Immature natural killer cell (primary cell): ENCODE results near the gene GOLGA1. TPM values are rescaled to one million over a fixed set of nuclear protein-coding genes. Genes with fewer than 3 reads are reported as not detected.

Source experiments
- DNase-seq, 3 donors: peaks; one replicate each; pipeline ENCODE4 v3.0.0; 2022; ENCODE audit warnings: mixed read lengths in 1 of 3
- H3K27ac Mint-ChIP-seq, 6 donors: one replicate each; pipeline ENCODE4 v1.8.0; 2020; ENCODE audit warnings: mixed read lengths in 6 of 6, mild to moderate bottlenecking in 5 of 6, inconsistent platforms in 4 of 6, moderate library complexity in 3 of 6
- H3K27me3 Mint-ChIP-seq, 3 donors: one replicate each; pipeline ENCODE4 v1.8.0; 2020 to 2021; ENCODE audit warnings: low read depth in 3 of 3, mild to moderate bottlenecking in 3 of 3, mixed read lengths in 3 of 3, moderate library complexity in 3 of 3, inconsistent platforms in 1 of 3
- H3K36me3 Mint-ChIP-seq, 3 donors: one replicate each; pipeline ENCODE4 v1.8.0; 2020; ENCODE audit warnings: mixed read lengths in 3 of 3, inconsistent platforms in 2 of 3, mild to moderate bottlenecking in 2 of 3
- H3K4me1 Mint-ChIP-seq, 2 donors: one replicate each; pipeline ENCODE4 v1.8.0; 2020; ENCODE audit warnings: inconsistent platforms in 2 of 2, mild to moderate bottlenecking in 2 of 2, mixed read lengths in 2 of 2, moderate library complexity in 1 of 2
- H3K4me3 Mint-ChIP-seq, 5 donors: one replicate each; pipeline ENCODE4 v1.8.0; 2020; ENCODE audit warnings: mild to moderate bottlenecking in 5 of 5, mixed read lengths in 5 of 5, inconsistent platforms in 3 of 5, moderate library complexity in 3 of 5
- H3K9me3 Mint-ChIP-seq, 6 donors: one replicate each; pipeline ENCODE4 v1.8.0; 2020; ENCODE audit warnings: mild to moderate bottlenecking in 6 of 6, mixed read lengths in 6 of 6, inconsistent platforms in 4 of 6, moderate library complexity in 3 of 6
- polyA plus RNA-seq, 3 donors: library from polyadenylated mRNA; unstranded; fragments of 300-500 nt; fragmentation: Illumina TruSeq; gene quantifications; one replicate each; pipeline ENCODE4 v1.2.3, GENCODE V29; 2021

The GOLGA1 gene
- polyA plus RNA-seq, 3 donors from 2014 or later: 0.93 to 8.3 (median 5.3) TPM

DNA sequence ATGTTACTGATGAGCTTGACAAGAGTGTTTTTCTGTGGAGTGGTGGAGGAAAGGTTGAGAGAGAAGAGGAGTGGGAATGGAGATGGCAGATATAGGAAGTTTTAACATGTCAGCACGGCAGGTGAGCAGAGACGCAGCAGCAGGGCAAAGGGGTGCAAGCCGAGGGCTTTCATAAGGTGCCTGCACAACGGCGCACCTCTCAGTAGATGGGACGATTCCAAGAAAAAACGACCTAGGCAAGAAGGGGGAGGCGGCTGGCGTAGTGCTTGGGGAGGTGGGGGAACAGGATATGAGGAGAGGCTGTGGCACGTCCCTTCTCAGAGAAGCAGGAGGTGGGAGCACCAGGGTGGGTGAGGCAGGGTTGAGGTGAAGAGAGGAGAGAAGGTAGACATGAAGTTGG is 54.4 kb downstream of the GOLGA1 start:
- peak overlapping the region in 1 of 6 donors; percentile 48 for H3K27ac Mint-ChIP-seq
- H3K4me3 Mint-ChIP-seq: no peak overlapping the region
- no peaks in the 10 kb centered on the region for H3K9me3 Mint-ChIP-seq
- H3K27me3 Mint-ChIP-seq: peaks cover 0 to 2% (median 0%) of the 10 kb centered on the region in 3 donors
- H3K4me1 Mint-ChIP-seq: peaks cover 5 to 7% of the 10 kb centered on the region in 2 donors
- no peak for DNase-seq
- H3K36me3 Mint-ChIP-seq: peaks cover 20 to 44% (median 21%) of the 10 kb centered on the region in 3 donors

DNA sequence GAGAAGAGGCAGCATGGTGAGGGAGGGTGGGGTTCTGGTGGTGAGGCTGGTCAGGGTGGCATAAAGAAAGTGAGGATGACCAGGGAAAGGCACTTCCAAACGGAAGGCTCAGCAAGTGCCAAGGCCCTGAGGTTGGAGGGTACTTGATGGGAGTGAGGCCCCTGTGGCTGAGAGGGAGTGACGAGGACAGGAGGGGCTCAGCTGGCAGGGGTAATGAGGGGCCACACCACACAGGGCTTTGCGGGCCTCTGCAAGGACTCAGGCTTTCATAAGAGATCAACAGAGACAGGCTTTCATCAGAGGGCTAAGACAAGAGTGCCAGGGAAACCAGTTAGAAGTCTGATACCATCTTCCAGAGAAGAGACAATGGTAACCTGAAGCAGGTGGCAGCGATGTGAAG is 55.3 kb downstream of the GOLGA1 start:
- Mint-ChIP-seq H3K9me3 (no peaks in the 10 kb centered on the region), H3K4me1 (peaks cover 14 to 16% of the 10 kb centered on the region in 2 donors), H3K27ac (peak overlapping the region in 1 of 6 donors; percentile 64), H3K4me3 (no peak overlapping the region), H3K36me3 (peaks cover 15 to 37% (median 17%) of the 10 kb centered on the region in 3 donors), H3K27me3 (peaks cover 0 to 2% (median 0%) of the 10 kb centered on the region in 3 donors)
- DNase-seq: no peak

DNA sequence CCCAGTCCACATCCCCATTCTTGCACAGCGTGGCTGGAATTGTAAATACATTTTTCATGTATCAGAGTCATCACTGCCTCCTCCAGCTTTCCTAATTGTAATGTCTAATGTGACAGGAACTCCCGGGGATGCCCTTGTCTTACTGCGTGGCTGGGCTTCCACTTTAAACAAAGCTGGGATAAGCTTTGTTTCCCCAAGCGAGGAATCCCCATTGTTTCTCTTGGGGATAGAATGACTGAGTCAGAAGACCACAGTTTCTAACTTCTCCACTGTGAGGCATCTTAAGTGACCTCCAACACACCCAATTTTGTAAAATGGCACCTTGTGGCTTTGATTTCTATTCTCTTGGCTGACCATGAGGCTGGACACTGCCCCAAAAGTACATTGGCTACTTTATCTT is 56.5 kb downstream of the GOLGA1 start:
- H3K4me1 Mint-ChIP-seq: peaks cover 25 to 27% of the 10 kb centered on the region in 2 donors
- peak overlapping the region in 2 of 6 donors; percentile 31 to 40 for H3K27ac Mint-ChIP-seq
- peaks cover 0 to 2% (median 0%) of the 10 kb centered on the region in 3 donors for H3K27me3 Mint-ChIP-seq
- no peak for DNase-seq
- no peak overlapping the region for H3K4me3 Mint-ChIP-seq
- H3K9me3 Mint-ChIP-seq: no peaks in the 10 kb centered on the region
- H3K36me3 Mint-ChIP-seq: peaks cover 12 to 27% (median 18%) of the 10 kb centered on the region in 3 donors

DNA sequence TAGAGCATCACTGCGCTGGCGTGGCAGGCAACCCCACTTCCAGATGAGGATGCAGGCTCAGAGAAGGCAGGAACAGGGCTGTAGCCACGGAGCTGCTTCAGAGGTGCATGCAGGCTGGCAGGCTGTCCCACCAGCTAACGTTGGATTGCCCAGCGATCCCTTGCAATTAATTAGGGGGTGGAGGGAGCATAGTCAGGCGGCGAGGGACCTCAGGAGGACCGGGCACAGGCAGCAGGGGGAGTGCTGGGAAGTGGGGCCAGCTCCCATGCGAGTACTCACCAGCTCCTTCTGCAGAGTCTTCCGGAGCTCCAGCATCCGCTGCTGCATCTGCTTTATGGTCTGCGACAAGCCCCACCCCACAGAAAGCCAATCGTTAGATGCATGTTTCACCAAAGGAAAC is 58.7 kb downstream of the GOLGA1 start:
- peaks cover 0 to 4% (median 0%) of the 10 kb centered on the region in 3 donors for H3K27me3 Mint-ChIP-seq
- peaks cover 40% of the 10 kb centered on the region in 2 donors for H3K4me1 Mint-ChIP-seq
- no peak overlapping the region for H3K4me3 Mint-ChIP-seq
- H3K9me3 Mint-ChIP-seq: no peaks in the 10 kb centered on the region
- H3K36me3 Mint-ChIP-seq: peaks cover 10 to 40% (median 28%) of the 10 kb centered on the region in 3 donors
- H3K27ac Mint-ChIP-seq: peak overlapping the region in 1 of 6 donors; percentile 77
- DNase-seq: no peak

DNA sequence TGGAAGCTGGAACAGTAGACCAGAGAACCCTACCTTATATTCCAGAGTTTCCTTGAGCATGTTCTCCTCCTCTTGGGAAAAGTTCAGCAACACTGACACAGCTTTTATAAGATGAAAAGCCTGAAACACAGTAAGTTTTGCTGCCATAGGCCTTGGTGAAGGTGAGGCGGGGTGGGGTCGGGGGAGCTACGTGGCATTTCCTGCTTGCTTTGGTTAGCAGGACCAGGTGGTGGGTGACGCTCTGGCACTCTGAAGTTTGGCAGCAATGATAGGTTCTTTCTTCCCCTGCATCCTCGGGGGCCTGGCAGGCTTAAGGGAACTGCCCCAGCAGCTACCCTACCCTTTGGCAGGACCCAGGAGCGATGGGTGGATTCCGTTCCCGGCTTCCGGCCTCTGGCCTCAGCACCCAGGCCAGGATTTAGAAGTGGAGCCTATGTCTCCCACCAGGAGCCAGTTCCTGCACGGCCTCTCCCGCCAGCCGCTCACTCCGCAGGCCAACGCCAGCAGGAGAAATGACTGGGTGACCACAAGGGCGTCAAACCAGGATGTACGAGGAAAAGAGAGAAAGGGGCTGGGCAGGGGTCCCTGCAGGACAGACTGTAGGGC is 59.6 kb downstream of the GOLGA1 start:
- Mint-ChIP-seq H3K9me3 (no peaks in the 10 kb centered on the region), H3K4me1 (peaks cover 46 to 48% of the 10 kb centered on the region in 2 donors), H3K4me3 (no peak overlapping the region), H3K27ac (peak overlapping the region; percentile 31 to 82 (median 64)), H3K27me3 (peaks cover 0 to 2% (median 0%) of the 10 kb centered on the region in 3 donors), H3K36me3 (peaks cover 11 to 38% (median 33%) of the 10 kb centered on the region in 3 donors)
- DNase-seq: no peak

DNA sequence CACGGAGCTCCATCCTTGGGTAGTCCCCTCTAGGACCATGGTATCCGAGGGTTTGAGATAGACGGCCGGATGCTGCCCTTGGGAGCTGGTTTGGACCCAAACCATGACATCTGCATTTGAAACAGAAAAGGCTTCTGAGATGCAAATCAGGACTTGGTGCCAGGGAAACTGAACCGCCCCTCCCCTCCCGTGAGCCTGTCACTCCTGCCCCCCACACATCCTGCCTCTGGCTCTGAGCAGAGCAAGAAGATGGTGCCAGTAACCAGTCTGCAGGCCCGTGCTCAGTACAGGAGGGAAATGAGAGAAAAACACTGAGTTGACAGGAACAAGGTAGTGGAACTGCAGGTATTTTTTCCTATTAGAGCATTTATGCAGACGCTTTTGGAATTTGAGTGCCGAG is 60.4 kb downstream of the GOLGA1 start:
- H3K27me3 Mint-ChIP-seq: peaks cover 0 to 2% (median 0%) of the 10 kb centered on the region in 3 donors
- H3K4me3 Mint-ChIP-seq: no peak overlapping the region
- H3K36me3 Mint-ChIP-seq: peaks cover 7 to 34% (median 29%) of the 10 kb centered on the region in 3 donors
- H3K27ac Mint-ChIP-seq: peak overlapping the region in 5 of 6 donors; percentile 45 to 82 (median 76)
- no peaks in the 10 kb centered on the region for H3K9me3 Mint-ChIP-seq
- peaks cover 51 to 53% of the 10 kb centered on the region in 2 donors for H3K4me1 Mint-ChIP-seq
- DNase-seq: no peak

DNA sequence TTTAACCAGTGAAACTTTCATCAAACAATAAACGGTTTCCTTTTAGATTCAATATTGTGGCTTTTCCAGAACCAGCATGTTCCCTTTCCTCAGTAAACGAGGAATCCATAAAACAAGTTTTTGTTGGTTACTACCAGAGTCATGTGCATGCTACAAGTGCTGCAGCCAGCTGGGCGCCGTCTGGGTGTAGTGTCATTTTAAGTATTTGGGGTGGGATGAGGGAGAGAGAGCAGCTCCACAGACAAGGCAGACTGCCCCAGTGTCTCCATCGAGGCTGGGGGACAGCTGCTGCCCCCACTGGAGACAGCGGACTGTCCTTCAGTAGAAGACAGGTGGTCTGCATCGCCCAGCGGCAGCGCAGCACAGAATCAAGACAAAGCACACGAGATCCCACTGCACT is 61.7 kb downstream of the GOLGA1 start:
- Mint-ChIP-seq H3K4me1 (peaks cover 63 to 65% of the 10 kb centered on the region in 2 donors), H3K27ac (peak overlapping the region; percentile 38 to 82 (median 64)), H3K36me3 (peaks cover 6 to 36% (median 21%) of the 10 kb centered on the region in 3 donors), H3K9me3 (no peaks in the 10 kb centered on the region), H3K27me3 (peaks cover 0 to 5% (median 2%) of the 10 kb centered on the region in 3 donors), H3K4me3 (no peak overlapping the region)
- DNase-seq: no peak

DNA sequence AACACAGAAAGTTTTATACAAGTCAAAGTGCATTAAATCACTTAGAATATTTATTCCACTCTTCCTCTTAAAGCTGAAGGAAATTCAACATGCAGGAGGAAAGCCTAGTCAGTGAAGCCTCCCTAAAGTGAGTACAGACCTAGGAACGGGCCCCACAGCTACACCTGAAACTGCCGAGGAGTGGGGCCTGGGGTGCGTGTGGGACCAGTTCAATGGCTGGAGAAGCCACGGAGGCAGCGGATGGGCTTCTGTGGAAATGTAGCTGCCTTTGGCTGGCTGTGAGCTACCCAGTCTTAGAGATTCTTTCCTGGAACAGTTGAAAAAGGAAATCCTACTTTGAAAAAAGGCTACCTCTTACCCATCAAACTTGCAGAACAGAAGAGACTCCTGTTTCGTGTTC is 62.4 kb downstream of the GOLGA1 start:
- Mint-ChIP-seq H3K9me3 (no peaks in the 10 kb centered on the region), H3K4me3 (no peak overlapping the region), H3K27ac (peak overlapping the region; percentile 32 to 82 (median 60)), H3K36me3 (peaks cover 6 to 40% (median 21%) of the 10 kb centered on the region in 3 donors), H3K4me1 (peaks cover 71 to 73% of the 10 kb centered on the region in 2 donors), H3K27me3 (peaks cover 0 to 5% (median 2%) of the 10 kb centered on the region in 3 donors)
- no peak for DNase-seq

DNA sequence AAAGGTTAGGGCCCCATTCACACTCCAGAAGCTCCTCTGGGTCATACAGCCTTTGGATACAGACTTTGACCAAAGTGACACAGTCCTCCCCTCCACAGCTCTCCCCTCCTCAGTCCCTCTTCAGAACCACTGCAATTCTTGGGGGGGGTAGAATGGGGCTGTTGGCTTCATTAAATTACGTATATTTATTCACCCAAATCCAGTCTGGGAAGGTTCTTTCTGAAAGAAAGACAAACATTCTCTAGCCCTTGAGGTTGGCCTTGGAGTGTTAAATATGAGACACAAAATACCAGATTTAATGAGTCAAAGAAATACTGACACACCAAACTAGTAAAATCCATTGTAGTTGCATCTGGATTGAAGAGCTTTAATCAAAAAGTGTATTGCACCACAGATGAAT is 62.9 kb downstream of the GOLGA1 start:
- Mint-ChIP-seq H3K36me3 (peaks cover 6 to 42% (median 23%) of the 10 kb centered on the region in 3 donors), H3K27ac (peak overlapping the region; percentile 28 to 82 (median 55)), H3K27me3 (peaks cover 0 to 5% (median 5%) of the 10 kb centered on the region in 3 donors), H3K4me3 (no peak overlapping the region), H3K9me3 (no peaks in the 10 kb centered on the region), H3K4me1 (peaks cover 76 to 77% of the 10 kb centered on the region in 2 donors)
- DNase-seq: no peak

DNA sequence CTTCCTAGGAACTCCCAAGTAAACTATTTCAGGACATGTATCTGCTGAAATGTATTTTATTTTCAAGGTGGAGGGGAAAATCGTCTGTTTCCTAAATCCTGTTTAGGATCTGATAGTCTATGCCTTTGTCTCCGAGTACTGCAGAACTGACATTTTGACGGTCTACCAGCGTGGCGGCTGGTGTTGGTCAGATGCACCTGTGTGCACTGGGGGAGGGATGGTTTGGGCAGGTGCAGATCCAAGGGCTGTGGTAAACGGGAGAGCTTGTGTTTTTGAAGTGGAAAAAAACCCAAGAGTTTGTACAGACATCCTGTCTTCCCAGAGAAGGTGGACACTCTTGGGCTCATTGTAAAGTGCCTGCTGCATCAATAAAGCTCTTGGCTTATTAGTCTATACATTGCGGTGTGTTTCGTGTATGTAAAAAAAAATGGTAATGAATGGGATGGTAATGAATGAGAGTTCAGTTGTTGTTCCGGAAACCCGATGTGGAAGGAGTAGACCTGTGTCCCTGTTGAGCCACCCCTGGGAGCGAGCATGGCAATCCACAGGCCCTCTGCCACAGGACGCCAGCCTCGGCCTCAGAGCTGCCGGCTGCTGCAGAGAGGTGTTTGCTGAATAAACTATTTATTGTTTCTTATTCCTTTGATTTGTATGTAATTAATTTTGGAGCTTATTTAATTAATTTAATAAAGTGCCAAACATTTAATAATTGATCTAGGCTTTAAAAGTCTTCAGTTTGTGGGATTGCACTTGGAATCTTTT is 63.7 kb downstream of the GOLGA1 start:
- H3K9me3 Mint-ChIP-seq: no peaks in the 10 kb centered on the region
- no peak for DNase-seq
- H3K4me3 Mint-ChIP-seq: peak overlapping the region in 2 of 5 donors; percentile 5 to 31
- peaks cover 3 to 8% (median 7%) of the 10 kb centered on the region in 3 donors for H3K27me3 Mint-ChIP-seq
- H3K4me1 Mint-ChIP-seq: peaks cover 84 to 86% of the 10 kb centered on the region in 2 donors
- peak overlapping the region; percentile 58 to 85 (median 67) for H3K27ac Mint-ChIP-seq
- peaks cover 6 to 49% (median 24%) of the 10 kb centered on the region in 3 donors for H3K36me3 Mint-ChIP-seq

DNA sequence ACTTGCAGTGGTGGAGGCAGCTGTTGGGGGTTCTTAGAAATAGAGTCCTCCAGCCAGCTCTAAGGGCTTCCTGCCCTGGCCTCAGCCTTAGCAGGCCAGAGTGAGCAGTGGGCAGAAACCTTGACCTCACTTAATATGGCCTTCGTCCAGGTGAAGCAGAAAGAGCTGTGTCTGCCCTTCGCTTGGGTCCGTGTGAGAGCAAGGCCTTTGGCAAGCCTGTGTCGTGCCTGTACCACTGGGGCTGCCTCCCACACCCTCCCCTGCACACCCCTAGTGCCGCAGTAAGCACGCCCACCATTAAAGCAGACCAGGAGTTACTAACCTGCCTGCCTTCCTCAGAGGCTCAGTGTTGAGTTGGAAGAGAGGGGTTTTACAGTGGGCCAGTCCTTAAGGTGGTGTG is 65.4 kb downstream of the GOLGA1 start:
- H3K4me1 Mint-ChIP-seq: peaks cover 85 to 88% of the 10 kb centered on the region in 2 donors
- no peak for DNase-seq

DNA sequence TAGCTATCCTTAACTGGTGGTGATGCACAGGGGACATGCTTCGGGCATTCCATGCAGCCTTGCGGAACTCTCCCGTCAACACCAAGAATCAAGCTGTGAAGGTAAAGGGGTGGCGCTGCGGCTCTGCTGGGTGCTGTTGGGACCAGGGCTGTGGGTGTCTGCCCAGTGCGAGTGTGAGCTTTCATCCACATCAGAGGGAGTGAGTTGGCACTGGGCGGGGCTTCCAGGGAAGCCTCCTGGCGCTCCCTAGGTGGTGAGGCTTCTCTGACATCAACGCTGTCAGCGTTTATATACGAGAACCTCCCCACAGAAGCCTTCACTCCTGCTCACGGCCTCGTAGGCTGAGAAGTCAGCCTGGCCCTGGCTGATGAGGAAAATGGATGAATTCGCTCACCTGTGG is 67.2 kb downstream of the GOLGA1 start:
- peak overlapping the region; percentile 92 to 96 (median 94) for H3K4me3 Mint-ChIP-seq
- peak; percentile 47 to 65 (median 61) for DNase-seq
- H3K27me3 Mint-ChIP-seq: peaks cover 16 to 40% (median 25%) of the 10 kb centered on the region in 3 donors
- peak overlapping the region; percentile 97 to 98 (median 98) for H3K27ac Mint-ChIP-seq
- peaks cover 79 to 82% of the 10 kb centered on the region in 2 donors for H3K4me1 Mint-ChIP-seq
- H3K36me3 Mint-ChIP-seq: peaks cover 6 to 41% (median 15%) of the 10 kb centered on the region in 3 donors
- H3K9me3 Mint-ChIP-seq: no peaks in the 10 kb centered on the region

More for the DNA sequence above, 65.4 kb downstream of the GOLGA1 start:
- H3K4me3 Mint-ChIP-seq: peak overlapping the region in 1 of 5 donors; percentile 18
- peaks cover 6 to 49% (median 24%) of the 10 kb centered on the region in 3 donors for H3K36me3 Mint-ChIP-seq
- peaks cover 5 to 23% (median 15%) of the 10 kb centered on the region in 3 donors for H3K27me3 Mint-ChIP-seq
- no peaks in the 10 kb centered on the region for H3K9me3 Mint-ChIP-seq
- peak overlapping the region; percentile 44 to 86 (median 64) for H3K27ac Mint-ChIP-seq

DNA sequence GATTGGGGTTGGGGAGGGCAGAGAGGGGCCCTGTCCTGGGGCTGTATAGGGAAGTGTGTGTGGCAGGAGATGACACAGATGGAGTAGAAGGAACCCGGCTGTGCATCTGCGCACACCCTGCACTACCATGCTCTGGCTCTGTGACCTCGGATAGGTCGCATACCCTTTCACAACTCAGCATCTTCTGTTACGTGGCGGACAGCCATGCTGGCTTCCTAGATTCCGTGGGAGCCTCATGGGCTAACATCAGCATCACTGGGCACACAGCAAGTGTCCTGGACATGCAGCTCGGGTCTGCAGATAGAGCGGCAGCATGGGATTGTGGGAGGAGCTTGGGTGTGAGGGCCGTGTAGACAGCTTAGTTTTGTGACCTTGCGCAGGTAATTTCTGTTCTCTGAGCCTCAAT is 69.7 kb downstream of the GOLGA1 start:
- peaks cover 0 to 26% (median 3%) of the 10 kb centered on the region in 3 donors for H3K36me3 Mint-ChIP-seq
- no peak for DNase-seq
- no peaks in the 10 kb centered on the region for H3K9me3 Mint-ChIP-seq
- peak overlapping the region; percentile 97 to 98 (median 98) for H3K27ac Mint-ChIP-seq
- peaks cover 21 to 43% (median 33%) of the 10 kb centered on the region in 3 donors for H3K27me3 Mint-ChIP-seq
- H3K4me1 Mint-ChIP-seq: peaks cover 77 to 84% of the 10 kb centered on the region in 2 donors
- peak overlapping the region; percentile 92 to 96 (median 94) for H3K4me3 Mint-ChIP-seq
